K562 (cell line): ENCODE measurements around the gene CENPC. TPM values are rescaled to one million over a fixed set of nuclear protein-coding genes. Genes with fewer than 3 reads are reported as not detected.

Source experiments
- ATAC-seq: fragments of 200-7000 bp; cut with Tn5 transposase; 3 replicates; pipeline ENCODE4 v1.9.1; 2020; ENCODE audit warnings: moderate library complexity
- BruUV-seq: library from RNA; stranded (reverse); fragments of 400-500 nt; replicated peaks from 2 replicates; lab custom pipeline; 2021; lab: Mats Ljungman, UMichigan
- CTCF ChIA-PET: fragments of 300-600 bp; formaldehyde crosslinking; extraction: SDS; loops from one replicate; lab custom pipeline; 2021; ENCODE audit warnings: low intra/inter-chr PET ratio; lab: Yijun Ruan, JAX
- POLR2A ChIA-PET: fragments of 300-600, 350-650 bp; sonication (Branson Sonifier 250); formaldehyde crosslinking; extraction: SDS; loops from one replicate; lab custom pipeline; 2021; ENCODE audit warnings: antibody characterized with exemption, inconsistent platforms; lab: Yijun Ruan, JAX
- DNase-seq, 4 experiments: peaks; one replicate each; pipeline versions ENCODE4 v3.0.0 to v3.0.0-alpha.2; 2011 to 2018; ENCODE audit warnings: low spot score in 3 of 4, mixed read lengths in 3 of 4; ENCODE audit errors: extremely low read depth in 1 of 4
- FAIRE-seq: peaks from 2 replicates; lab custom pipeline; 2011; peaks lifted over from hg19 to GRCh38; lab: Jason Lieb, UNC
- H2AFZ ChIP-seq: 2 replicates; pipeline ENCODE4 v1.6.0; 2011; ENCODE audit warnings: low read depth, low read length, control low read depth, inconsistent platforms
- H3K27ac ChIP-seq: fragments of 200-600 bp; 3 replicates; pipeline ENCODE4 v1.8.0; 2011; ENCODE audit warnings: low read depth, mild to moderate bottlenecking, control low read depth, inconsistent platforms, low read length, moderate library complexity, mixed read lengths; ENCODE audit errors: extremely low read depth
- H3K27me3 ChIP-seq, 2 experiments: fragments of 300-600 bp in 1 of 2; 2 replicates in 1 of 2; 3 replicates in 1 of 2; pipeline versions ENCODE4 v1.6.0 to v1.8.0; 2011; ENCODE audit warnings: inconsistent platforms in 2 of 2, low read length in 2 of 2, mild to moderate bottlenecking in 1 of 2, mixed read lengths in 1 of 2, moderate library complexity in 1 of 2; ENCODE audit not compliant: control insufficient read depth in 2 of 2, insufficient read depth in 2 of 2
- H3K36me3 ChIP-seq: fragments of 300-600 bp; 3 replicates; pipeline ENCODE4 v1.8.0; 2011; ENCODE audit warnings: mild to moderate bottlenecking, low read length, inconsistent platforms; ENCODE audit not compliant: control insufficient read depth, insufficient read depth
- H3K4me1 ChIP-seq, 2 experiments: fragments of 200-600 bp in 1 of 2; replicated peaks in 1 of 2; 2 replicates in 1 of 2; 3 replicates in 1 of 2; pipeline versions ENCODE4 v1.5.1 to v1.8.0; 2011; ENCODE audit warnings: inconsistent platforms in 2 of 2, low read length in 2 of 2, mild to moderate bottlenecking in 1 of 2, mixed read lengths in 1 of 2, moderate library complexity in 1 of 2; ENCODE audit not compliant: control insufficient read depth in 2 of 2, insufficient read depth in 2 of 2
- H3K4me2 ChIP-seq: 2 replicates; pipeline ENCODE4 v1.6.1; 2011; ENCODE audit warnings: low read length, control low read depth, inconsistent platforms, mixed read lengths; ENCODE audit not compliant: insufficient read depth
- H3K4me3 ChIP-seq: fragments of 200-600 bp; sonication (generic), shearing (Covaris generic); 2 replicates; pipeline ENCODE4 v1.5.1; 2016; ENCODE audit warnings: control low read depth, inconsistent platforms
- H3K79me2 ChIP-seq: fragments of 200-600 bp; 3 replicates; pipeline ENCODE4 v1.8.0; 2011; ENCODE audit warnings: low read length, inconsistent platforms; ENCODE audit not compliant: control insufficient read depth, insufficient read depth
- H3K9ac ChIP-seq, 2 experiments: 2 replicates each; pipeline versions ENCODE4 v1.6.0 to v1.6.1; 2011; ENCODE audit warnings: low read depth in 2 of 2, low read length in 2 of 2, control low read depth in 1 of 2, inconsistent platforms in 1 of 2, mild to moderate bottlenecking in 1 of 2, mixed read lengths in 1 of 2; ENCODE audit not compliant: insufficient read depth in 1 of 2
- H3K9me1 ChIP-seq: one replicate; pipeline ENCODE4 v1.6.0; 2011; ENCODE audit warnings: inconsistent platforms, mild to moderate bottlenecking, low read length, moderate library complexity; ENCODE audit not compliant: control insufficient read depth, insufficient read depth
- H3K9me3 ChIP-seq: replicated peaks from 2 replicates; pipeline ENCODE4 v1.5.1; 2011; ENCODE audit warnings: low read depth, low read length, inconsistent platforms; ENCODE audit not compliant: control insufficient read depth, insufficient read depth
- H4K20me1 ChIP-seq: replicated peaks from 2 replicates; pipeline ENCODE4 v1.6.1; 2011; ENCODE audit warnings: low read length, inconsistent platforms, mixed read lengths; ENCODE audit not compliant: control insufficient read depth, insufficient read depth
- PCBP1 ChIP-seq: fragments of 200-400 bp; formaldehyde crosslinking; IDR thresholded peaks from 2 replicates; pipeline ENCODE4 v1.6.1; 2018; ENCODE audit warnings: mild to moderate bottlenecking, low read depth, low read length; ENCODE audit not compliant: poor library complexity, severe bottlenecking
- RERE ChIP-seq: sonication (generic); formaldehyde crosslinking; IDR thresholded peaks from 2 replicates; pipeline ENCODE4 v1.8.0; 2023; ENCODE audit warnings: missing genetic modification reagents, mild to moderate bottlenecking, borderline replicate concordance
- SMARCA4 ChIP-seq: fragments of 450-650 bp; IDR thresholded peaks from 2 replicates; pipeline ENCODE4 v1.6.1; 2016
- VEZF1 ChIP-seq: fragments of 200-800 bp; sonication (Bioruptor generic); IDR thresholded peaks from 2 replicates; pipeline ENCODE4 v1.6.1; 2017; ENCODE audit warnings: missing genetic modification characterization, missing compliant biosample characterization
- WGBS: fragments of 100-300 bp; shearing (Covaris generic); methylation state at CpG from one replicate; pipeline ENCODE4 v1.1.6; 2016; ENCODE audit warnings: low coverage, mixed read lengths; ENCODE audit not compliant: insufficient coverage; ENCODE audit errors: missing lambda C conversion rate; 5-methylcytosine and 5-hydroxymethylcytosine counted together
- in situ Hi-C: fragments of 300-500 bp; cut with MboI; formaldehyde crosslinking; loops from 4 replicates; pipeline ENCODE4 v1.15.0; 2018; ENCODE audit warnings: inconsistent platforms, mixed read lengths
- intact Hi-C: fragments of 100-400 bp; cut with micrococcal nuclease; formaldehyde crosslinking; loops from 2 replicates; pipeline ENCODE4 v1.14.2; 2022
- polyA plus RNA-seq, 8 experiments: library from polyadenylated mRNA; depleted of rRNA in 4 of 8; stranded (reverse) in 5 of 8; unstranded in 3 of 8; fragments of >200 nt; fragmentation: Nextera tagmentation in 2 of 8; fragmentation: Illumina TruSeq in 1 of 8; extraction: Ambion mirVana in 2 of 8; extraction: Trizol in 1 of 8; gene quantifications; 2 replicates each; pipeline versions ENCODE4 v1.2.1 to v1.2.3, GENCODE V29; 2011 to 2014; ENCODE audit warnings: inconsistent platforms in 1 of 8, missing spikeins in 1 of 8
- total RNA-seq, 7 experiments: library from RNA; depleted of rRNA in 6 of 7; stranded (reverse); fragments of >200 nt in 6 of 7; fragmentation: Illumina TruSeq in 2 of 7; extraction: Trizol in 2 of 7; gene quantifications; 2 replicates each; pipeline versions ENCODE4 v1.2.1 to v1.2.3, GENCODE V29; 2011 to 2021; ENCODE audit warnings: low replicate concordance in 1 of 7
- TF ChIP-seq, protein P1 (sequence below): fragments of 450-650 bp; formaldehyde crosslinking; IDR thresholded peaks from 2 replicates; pipeline ENCODE4 v1.4.0; 2020; ENCODE audit warnings: mild to moderate bottlenecking, moderate library complexity
- TF ChIP-seq, protein P2 (sequence below), 2 experiments: fragments of 450-650 bp; IDR thresholded peaks; 2 replicates each; pipeline ENCODE4 v1.6.1; 2018; ENCODE audit warnings: mild to moderate bottlenecking in 2 of 2, low read depth in 1 of 2; ENCODE audit not compliant: partially characterized antibody in 2 of 2

The CENPC gene
- total and polyA plus RNA-seq, 9 of the 15 experiments (the other 6 are each of a cell fraction or from before 2014, with no cell fraction given), result 18.1 to 48.5 (median 30.8) TPM

- no peak for TF ChIP-seq RERE (CRISPR knock-in tag)
- TF ChIP-seq, protein P1, sequence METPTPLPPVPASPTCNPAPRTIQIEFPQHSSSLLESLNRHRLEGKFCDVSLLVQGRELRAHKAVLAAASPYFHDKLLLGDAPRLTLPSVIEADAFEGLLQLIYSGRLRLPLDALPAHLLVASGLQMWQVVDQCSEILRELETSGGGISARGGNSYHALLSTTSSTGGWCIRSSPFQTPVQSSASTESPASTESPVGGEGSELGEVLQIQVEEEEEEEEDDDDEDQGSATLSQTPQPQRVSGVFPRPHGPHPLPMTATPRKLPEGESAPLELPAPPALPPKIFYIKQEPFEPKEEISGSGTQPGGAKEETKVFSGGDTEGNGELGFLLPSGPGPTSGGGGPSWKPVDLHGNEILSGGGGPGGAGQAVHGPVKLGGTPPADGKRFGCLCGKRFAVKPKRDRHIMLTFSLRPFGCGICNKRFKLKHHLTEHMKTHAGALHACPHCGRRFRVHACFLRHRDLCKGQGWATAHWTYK (CRISPR knock-in tag), result no peak
Measured at GRCh38 chr4:67573193-67573592, 27.9 kb upstream of the CENPC start (continued).

GRCh38 chr4:67571975-67572374, 26.7 kb upstream of the CENPC start:
- no peaks in the 10 kb centered on the region for H3K9me1 ChIP-seq
- DNase-seq (peak in 2 of 4 experiments; percentile 52 to 61), FAIRE-seq (no peak), ATAC-seq (peak; percentile 68)
- peak overlapping the region; percentile 25 to 66; a peak in 3 of 4 replicates for H3K9ac ChIP-seq
- peak overlapping the region; percentile 63 for H3K27ac ChIP-seq
- 6% methylated on average over 1 of the region's 1 CpG for WGBS
- no peak overlapping the region for H3K4me3 ChIP-seq
- BruUV-seq, result no TSS peak
- peak overlapping the region; percentile 91 for H2AFZ ChIP-seq
- no peaks in the 10 kb centered on the region for H4K20me1 ChIP-seq
- intact Hi-C loops (no loop called here), in situ Hi-C loops (no loop called here)
- H3K27me3 ChIP-seq, result no peaks in the 10 kb centered on the region
- peaks cover 3 to 44% of the 10 kb centered on the region in 2 experiments; a peak in 3 of 5 replicates for H3K4me1 ChIP-seq
- H3K4me2 ChIP-seq, result no peak overlapping the region; the same call in 1 of the 2 replicates
- POLR2A ChIA-PET, result interaction anchor here (0.6 kb wide), 1 partner anchor 99 kb away, joined by 3 read pairs; no protein-coding TSS in a partner anchor
- H3K36me3 ChIP-seq, result no peaks in the 10 kb centered on the region; the same call in 2 of the 3 replicates
- CTCF ChIA-PET, result no interaction called here
- H3K9me3 ChIP-seq, result no peaks in the 10 kb centered on the region
- H3K79me2 ChIP-seq, result no peaks in the 10 kb centered on the region
- peak; percentile 29; the same call in 1 of the 2 replicates for TF ChIP-seq VEZF1 (CRISPR knock-in tag)
- TF ChIP-seq SMARCA4, result 0 out of 2 replicates have a peak, but pooled peaks have one; percentile 18
- TF ChIP-seq, protein P2, sequence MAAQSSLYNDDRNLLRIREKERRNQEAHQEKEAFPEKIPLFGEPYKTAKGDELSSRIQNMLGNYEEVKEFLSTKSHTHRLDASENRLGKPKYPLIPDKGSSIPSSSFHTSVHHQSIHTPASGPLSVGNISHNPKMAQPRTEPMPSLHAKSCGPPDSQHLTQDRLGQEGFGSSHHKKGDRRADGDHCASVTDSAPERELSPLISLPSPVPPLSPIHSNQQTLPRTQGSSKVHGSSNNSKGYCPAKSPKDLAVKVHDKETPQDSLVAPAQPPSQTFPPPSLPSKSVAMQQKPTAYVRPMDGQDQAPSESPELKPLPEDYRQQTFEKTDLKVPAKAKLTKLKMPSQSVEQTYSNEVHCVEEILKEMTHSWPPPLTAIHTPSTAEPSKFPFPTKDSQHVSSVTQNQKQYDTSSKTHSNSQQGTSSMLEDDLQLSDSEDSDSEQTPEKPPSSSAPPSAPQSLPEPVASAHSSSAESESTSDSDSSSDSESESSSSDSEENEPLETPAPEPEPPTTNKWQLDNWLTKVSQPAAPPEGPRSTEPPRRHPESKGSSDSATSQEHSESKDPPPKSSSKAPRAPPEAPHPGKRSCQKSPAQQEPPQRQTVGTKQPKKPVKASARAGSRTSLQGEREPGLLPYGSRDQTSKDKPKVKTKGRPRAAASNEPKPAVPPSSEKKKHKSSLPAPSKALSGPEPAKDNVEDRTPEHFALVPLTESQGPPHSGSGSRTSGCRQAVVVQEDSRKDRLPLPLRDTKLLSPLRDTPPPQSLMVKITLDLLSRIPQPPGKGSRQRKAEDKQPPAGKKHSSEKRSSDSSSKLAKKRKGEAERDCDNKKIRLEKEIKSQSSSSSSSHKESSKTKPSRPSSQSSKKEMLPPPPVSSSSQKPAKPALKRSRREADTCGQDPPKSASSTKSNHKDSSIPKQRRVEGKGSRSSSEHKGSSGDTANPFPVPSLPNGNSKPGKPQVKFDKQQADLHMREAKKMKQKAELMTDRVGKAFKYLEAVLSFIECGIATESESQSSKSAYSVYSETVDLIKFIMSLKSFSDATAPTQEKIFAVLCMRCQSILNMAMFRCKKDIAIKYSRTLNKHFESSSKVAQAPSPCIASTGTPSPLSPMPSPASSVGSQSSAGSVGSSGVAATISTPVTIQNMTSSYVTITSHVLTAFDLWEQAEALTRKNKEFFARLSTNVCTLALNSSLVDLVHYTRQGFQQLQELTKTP (IDR thresholded peaks at IDR 0.05; ENCODE audit: low read depth in 1 of 2, partially characterized antibody in 2 of 2), result peak in 1 of 2 experiments; percentile 28
- no peak for TF ChIP-seq PCBP1
